ENCODE data around the gene DIDO1.

The DIDO1 gene

DNA sequence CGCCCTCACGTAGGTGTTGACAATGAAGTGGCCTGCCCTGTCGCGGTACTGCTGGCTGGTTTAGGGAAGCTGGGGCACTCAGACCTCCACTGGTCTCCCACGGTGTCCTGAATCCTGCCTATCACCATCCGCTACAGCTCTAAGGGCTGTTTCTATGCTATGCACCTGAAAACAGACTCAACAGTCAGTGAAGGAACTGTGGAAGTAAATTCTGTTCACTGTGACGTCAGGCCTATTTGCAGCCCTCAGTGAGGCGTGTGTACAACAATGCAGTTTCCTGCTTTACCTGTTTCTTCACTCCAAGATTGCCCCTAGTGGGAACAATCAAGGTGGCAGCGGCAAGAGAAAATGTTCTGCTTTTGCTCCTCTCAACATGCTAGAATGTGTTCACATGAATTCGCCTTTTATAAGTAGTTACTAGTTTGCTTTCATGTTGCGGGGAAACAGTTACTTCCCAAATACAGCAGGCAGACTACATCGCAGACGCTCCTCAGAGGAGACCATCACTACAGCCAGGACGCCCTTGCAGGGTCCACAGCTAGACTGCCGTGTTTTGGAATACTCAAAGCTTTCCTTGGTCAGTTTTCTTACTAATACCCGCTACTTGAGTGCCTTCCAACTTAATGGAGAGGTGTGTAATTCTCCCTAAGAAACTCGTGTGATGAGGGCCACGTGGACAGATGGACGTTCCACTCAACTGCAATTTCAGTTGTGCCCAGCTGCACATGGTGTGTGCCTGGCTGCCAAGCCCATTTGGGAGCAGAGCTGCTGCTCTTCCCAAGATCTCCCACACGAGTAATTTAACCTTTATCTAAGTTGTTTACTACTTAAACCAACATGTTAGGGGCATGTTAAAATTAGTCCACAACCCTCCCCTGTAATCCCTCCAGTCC, 25.4 kb downstream of the DIDO1 start:
- H3K36me3 ChIP-seq (ENCODE audit: control insufficient read depth, insufficient read depth, low read length) = peaks cover 43% of the 10 kb centered on the region
- no peaks in the 10 kb centered on the region for H3K9me3 ChIP-seq (ENCODE audit: control insufficient read depth, low read length)
- peaks cover 18% of the 10 kb centered on the region for H3K4me1 ChIP-seq (ENCODE audit: control insufficient read depth, insufficient read depth, low read length, poor library complexity, severe bottlenecking)
- no peak overlapping the region for H3K27ac ChIP-seq (ENCODE audit: insufficient read depth, low read length, poor library complexity, severe bottlenecking)
- H3K27me3 ChIP-seq (replicated peaks; ENCODE audit: control insufficient read depth, insufficient read depth, low read length, poor library complexity, severe bottlenecking) = no peaks in the 10 kb centered on the region
- no peak for DNase-seq
- no peak overlapping the region for H3K4me3 ChIP-seq (ENCODE audit: insufficient read depth, low read depth, low read length, poor library complexity, severe bottlenecking)

DNA sequence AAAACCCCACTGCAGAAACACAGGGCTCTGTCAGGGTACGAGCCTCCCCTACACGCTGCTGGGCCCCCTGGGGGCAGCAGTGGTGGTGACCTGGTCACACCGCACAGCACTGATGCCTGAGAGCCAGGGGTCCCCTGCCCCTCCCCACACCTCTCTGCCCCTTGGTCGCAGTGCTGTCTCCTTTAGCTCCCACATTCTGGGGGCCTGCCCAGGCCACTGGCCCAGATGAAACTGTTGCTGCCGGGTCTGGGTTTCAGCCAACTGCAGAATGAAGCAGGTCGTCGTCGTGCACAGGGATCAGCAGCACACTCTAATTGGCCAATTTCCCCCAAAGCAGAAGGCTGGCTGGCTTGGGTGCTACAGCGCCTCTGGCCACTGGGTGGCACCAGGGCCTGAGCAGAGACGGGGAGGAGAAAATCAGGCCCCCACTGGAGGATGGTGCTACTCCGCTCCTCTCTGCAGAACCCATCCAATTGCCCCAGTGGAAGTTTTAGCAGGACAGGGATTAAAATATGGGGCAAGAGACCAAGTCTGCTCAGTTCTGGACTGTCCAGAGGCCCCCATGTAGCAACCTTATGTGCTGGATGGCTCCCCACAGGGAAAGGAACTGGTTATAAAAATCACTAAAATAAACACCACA, 26.1 kb downstream of the DIDO1 start:
- Histone ChIP-seq H3K36me3 (ENCODE audit: control insufficient read depth, insufficient read depth, low read length) (peaks cover 43% of the 10 kb centered on the region), H3K9me3 (ENCODE audit: control insufficient read depth, low read length) (no peaks in the 10 kb centered on the region), H3K27ac (ENCODE audit: insufficient read depth, low read length, poor library complexity, severe bottlenecking) (no peak overlapping the region), H3K27me3 (replicated peaks; ENCODE audit: control insufficient read depth, insufficient read depth, low read length, poor library complexity, severe bottlenecking) (no peaks in the 10 kb centered on the region), H3K4me1 (ENCODE audit: control insufficient read depth, insufficient read depth, low read length, poor library complexity, severe bottlenecking) (peaks cover 18% of the 10 kb centered on the region), H3K4me3 (ENCODE audit: insufficient read depth, low read depth, low read length, poor library complexity, severe bottlenecking) (no peak overlapping the region)
- DNase-seq = peak; percentile 52 to 65 (median 60)

DNA sequence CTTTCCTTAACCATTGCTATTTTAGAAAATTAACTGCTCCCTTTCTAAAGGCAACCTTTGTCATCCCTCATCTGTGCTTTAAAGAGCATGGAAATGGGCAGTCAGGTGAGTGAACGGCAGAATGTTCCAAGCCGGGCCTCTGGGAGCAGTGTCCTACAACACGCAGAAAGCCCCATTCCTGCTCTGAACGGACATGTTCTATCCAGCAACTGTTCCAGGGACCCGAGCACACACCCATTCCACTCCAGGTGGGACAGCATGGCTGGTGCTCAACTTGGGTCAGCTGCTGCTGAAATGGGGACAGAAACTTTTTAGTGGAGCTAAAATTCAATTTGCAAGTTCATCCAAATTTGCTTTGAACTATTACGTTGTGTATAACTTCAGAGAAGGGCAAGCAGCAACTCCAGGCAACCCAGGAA, 26.7 kb downstream of the DIDO1 start:
- DNase-seq = no peak
- Histone ChIP-seq H3K4me1 (ENCODE audit: control insufficient read depth, insufficient read depth, low read length, poor library complexity, severe bottlenecking) (peaks cover 18% of the 10 kb centered on the region), H3K36me3 (ENCODE audit: control insufficient read depth, insufficient read depth, low read length) (peaks cover 43% of the 10 kb centered on the region)

DNA sequence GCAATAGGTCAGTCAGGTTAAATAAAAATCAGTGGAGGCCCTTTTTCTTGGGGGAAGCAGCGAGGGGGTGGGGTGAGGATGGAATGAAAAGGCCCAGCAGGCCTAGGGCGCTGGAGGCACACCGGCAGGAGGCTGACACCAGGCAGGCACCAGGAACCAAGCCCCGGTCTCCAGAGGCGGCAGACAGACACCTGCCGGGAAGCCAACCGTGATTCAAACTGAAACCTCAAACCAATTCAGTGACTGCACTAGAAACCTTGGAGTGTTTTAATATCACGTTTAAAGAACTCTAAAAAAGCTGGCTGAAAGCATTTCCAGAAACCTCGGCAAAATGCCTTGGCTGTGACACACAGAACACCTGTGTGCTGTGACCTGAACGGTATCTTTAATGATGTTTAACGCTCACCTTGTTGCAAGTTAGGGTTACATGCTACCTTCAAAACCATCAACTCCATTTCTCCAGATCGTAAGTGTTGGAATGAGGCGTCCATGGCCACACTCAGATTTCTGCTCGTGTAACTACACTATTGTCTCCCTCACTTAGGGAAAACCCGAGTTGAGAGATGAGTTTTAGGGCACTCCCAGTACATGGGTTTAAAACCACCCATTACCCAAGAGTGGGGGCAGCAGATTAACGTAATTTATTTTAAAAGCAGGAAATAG, 27.2 kb downstream of the DIDO1 start:
- Histone ChIP-seq H3K27me3 (replicated peaks; ENCODE audit: control insufficient read depth, insufficient read depth, low read length, poor library complexity, severe bottlenecking) (no peaks in the 10 kb centered on the region), H3K9me3 (ENCODE audit: control insufficient read depth, low read length) (no peaks in the 10 kb centered on the region), H3K27ac (ENCODE audit: insufficient read depth, low read length, poor library complexity, severe bottlenecking) (no peak overlapping the region), H3K4me1 (ENCODE audit: control insufficient read depth, insufficient read depth, low read length, poor library complexity, severe bottlenecking) (peaks cover 18% of the 10 kb centered on the region), H3K4me3 (ENCODE audit: insufficient read depth, low read depth, low read length, poor library complexity, severe bottlenecking) (no peak overlapping the region), H3K36me3 (ENCODE audit: control insufficient read depth, insufficient read depth, low read length) (peaks cover 45% of the 10 kb centered on the region)
- DNase-seq = no peak

More for the DNA sequence above, 26.7 kb downstream of the DIDO1 start:
- Histone ChIP-seq H3K9me3 (ENCODE audit: control insufficient read depth, low read length) (no peaks in the 10 kb centered on the region), H3K27ac (ENCODE audit: insufficient read depth, low read length, poor library complexity, severe bottlenecking) (no peak overlapping the region), H3K4me3 (ENCODE audit: insufficient read depth, low read depth, low read length, poor library complexity, severe bottlenecking) (no peak overlapping the region), H3K27me3 (replicated peaks; ENCODE audit: control insufficient read depth, insufficient read depth, low read length, poor library complexity, severe bottlenecking) (no peaks in the 10 kb centered on the region)

DNA sequence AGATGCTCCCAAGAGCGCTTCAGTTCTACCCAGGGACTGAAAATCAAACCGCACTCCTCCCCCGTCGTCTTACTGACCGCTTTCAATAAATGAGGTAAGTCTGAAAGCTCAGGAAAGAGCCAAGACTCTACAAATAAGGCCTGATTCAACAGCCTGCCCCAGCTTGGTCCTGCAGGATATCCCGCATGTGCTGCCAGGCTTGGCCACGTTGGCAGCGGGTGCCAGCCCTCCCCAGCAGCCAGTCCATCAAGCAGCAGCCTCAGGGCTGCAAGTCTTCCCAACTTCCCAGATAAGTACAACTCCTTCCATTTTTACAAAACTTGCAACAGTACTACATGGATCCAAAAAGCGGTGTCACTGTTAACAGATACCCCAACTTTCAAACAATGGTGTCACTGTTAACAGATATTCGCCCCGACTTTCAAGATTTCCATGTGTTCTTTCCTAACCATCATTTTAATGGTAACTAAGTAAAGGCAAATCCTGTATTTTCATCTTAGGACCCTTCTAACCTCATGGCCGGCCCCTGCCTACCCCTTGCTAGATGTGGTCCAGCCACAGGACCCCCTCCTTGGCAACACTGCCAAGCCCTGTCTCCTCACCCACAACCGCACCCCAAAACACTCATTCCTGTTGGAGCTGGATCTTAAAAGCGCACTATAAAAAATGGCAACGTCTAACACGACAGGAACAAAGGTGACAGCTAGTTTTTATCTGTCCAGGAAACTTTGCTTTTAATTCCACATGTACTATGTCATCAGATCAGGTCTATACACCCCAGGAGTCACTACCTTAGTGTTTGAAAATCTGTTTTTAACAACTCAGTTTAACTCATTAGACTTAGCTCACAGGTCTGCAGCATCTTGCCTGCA, 28.0 kb downstream of the DIDO1 start:
- Histone ChIP-seq H3K9me3 (ENCODE audit: control insufficient read depth, low read length) (no peaks in the 10 kb centered on the region), H3K36me3 (ENCODE audit: control insufficient read depth, insufficient read depth, low read length) (peaks cover 46% of the 10 kb centered on the region), H3K27ac (ENCODE audit: insufficient read depth, low read length, poor library complexity, severe bottlenecking) (no peak overlapping the region), H3K4me3 (ENCODE audit: insufficient read depth, low read depth, low read length, poor library complexity, severe bottlenecking) (no peak overlapping the region), H3K27me3 (replicated peaks; ENCODE audit: control insufficient read depth, insufficient read depth, low read length, poor library complexity, severe bottlenecking) (no peaks in the 10 kb centered on the region), H3K4me1 (ENCODE audit: control insufficient read depth, insufficient read depth, low read length, poor library complexity, severe bottlenecking) (peaks cover 18% of the 10 kb centered on the region)
- no peak for DNase-seq

DNA sequence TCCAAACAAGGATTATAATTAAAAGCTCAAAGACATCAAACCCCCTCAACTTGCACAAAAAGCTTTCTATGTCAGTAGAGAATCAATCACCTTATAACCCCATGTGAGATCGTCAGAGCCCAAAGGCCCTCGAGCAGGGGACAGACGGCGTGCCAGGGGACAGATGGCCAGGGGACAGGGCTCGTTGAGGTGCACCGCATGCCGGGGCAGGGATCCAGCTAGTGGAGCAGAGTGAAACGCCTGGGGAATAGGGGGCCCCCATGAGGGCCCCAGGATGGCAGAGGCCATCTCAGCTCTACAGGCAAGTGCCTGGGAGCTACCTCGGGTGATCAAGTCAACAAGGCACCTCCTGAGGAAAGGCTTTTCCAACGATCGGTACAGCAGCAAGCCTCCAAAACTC, 28.6 kb downstream of the DIDO1 start:
- H3K4me1 ChIP-seq (ENCODE audit: control insufficient read depth, insufficient read depth, low read length, poor library complexity, severe bottlenecking) = peaks cover 18% of the 10 kb centered on the region
- no peaks in the 10 kb centered on the region for H3K9me3 ChIP-seq (ENCODE audit: control insufficient read depth, low read length)
- H3K27ac ChIP-seq (ENCODE audit: insufficient read depth, low read length, poor library complexity, severe bottlenecking) = no peak overlapping the region
- DNase-seq = no peak
- H3K36me3 ChIP-seq (ENCODE audit: control insufficient read depth, insufficient read depth, low read length) = peaks cover 46% of the 10 kb centered on the region
- no peak overlapping the region for H3K4me3 ChIP-seq (ENCODE audit: insufficient read depth, low read depth, low read length, poor library complexity, severe bottlenecking)
- no peaks in the 10 kb centered on the region for H3K27me3 ChIP-seq (replicated peaks; ENCODE audit: control insufficient read depth, insufficient read depth, low read length, poor library complexity, severe bottlenecking)

DNA sequence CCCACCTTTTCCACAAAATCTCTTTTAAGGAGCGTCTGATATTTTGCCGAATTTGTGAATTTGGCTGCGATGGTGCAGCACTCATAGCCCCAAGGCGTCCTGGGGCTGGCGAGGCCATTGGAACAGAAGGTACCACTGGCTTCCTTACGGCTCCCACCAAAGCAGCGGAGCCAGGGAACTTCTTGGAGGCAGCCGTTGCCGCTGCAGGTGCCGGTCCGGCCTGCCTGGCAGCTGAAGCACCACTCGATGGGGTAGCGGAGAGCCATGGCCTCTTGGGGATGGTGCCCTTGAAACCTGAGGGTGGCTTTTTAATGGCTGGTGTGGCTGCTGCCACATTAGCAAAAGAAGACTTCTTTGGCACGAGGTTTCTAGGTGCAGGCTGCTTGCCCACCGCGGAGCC, 29.8 kb downstream of the DIDO1 start:
- Histone ChIP-seq H3K27me3 (replicated peaks; ENCODE audit: control insufficient read depth, insufficient read depth, low read length, poor library complexity, severe bottlenecking) (no peaks in the 10 kb centered on the region), H3K27ac (ENCODE audit: insufficient read depth, low read length, poor library complexity, severe bottlenecking) (no peak overlapping the region), H3K4me3 (ENCODE audit: insufficient read depth, low read depth, low read length, poor library complexity, severe bottlenecking) (no peak overlapping the region), H3K4me1 (ENCODE audit: control insufficient read depth, insufficient read depth, low read length, poor library complexity, severe bottlenecking) (peaks cover 18% of the 10 kb centered on the region), H3K9me3 (ENCODE audit: control insufficient read depth, low read length) (no peaks in the 10 kb centered on the region), H3K36me3 (ENCODE audit: control insufficient read depth, insufficient read depth, low read length) (peaks cover 46% of the 10 kb centered on the region)
- DNase-seq = no peak

DNA sequence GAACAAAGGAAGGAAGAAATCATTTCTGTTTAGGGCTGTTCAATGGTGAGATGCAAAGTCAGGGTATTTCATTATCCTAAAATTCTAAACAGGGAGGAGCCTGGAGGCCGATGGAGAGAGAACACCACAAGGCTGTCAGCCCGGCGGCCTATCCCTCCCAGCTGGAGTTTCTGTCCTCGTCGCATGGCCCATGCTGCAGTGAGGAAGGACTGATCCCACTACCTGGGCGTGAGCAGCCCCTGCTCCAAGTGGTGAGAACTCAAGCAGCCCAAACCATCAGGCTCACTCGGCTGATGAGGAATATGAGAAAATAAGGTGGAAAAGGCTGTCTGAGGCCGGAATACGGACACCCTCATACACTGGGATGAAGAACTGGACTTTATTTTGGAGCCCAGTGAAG, 30.8 kb downstream of the DIDO1 start:
- Histone ChIP-seq H3K9me3 (ENCODE audit: control insufficient read depth, low read length) (no peaks in the 10 kb centered on the region), H3K27ac (ENCODE audit: insufficient read depth, low read length, poor library complexity, severe bottlenecking) (no peak overlapping the region), H3K36me3 (ENCODE audit: control insufficient read depth, insufficient read depth, low read length) (peaks cover 54% of the 10 kb centered on the region), H3K27me3 (replicated peaks; ENCODE audit: control insufficient read depth, insufficient read depth, low read length, poor library complexity, severe bottlenecking) (no peaks in the 10 kb centered on the region), H3K4me3 (ENCODE audit: insufficient read depth, low read depth, low read length, poor library complexity, severe bottlenecking) (no peak overlapping the region), H3K4me1 (ENCODE audit: control insufficient read depth, insufficient read depth, low read length, poor library complexity, severe bottlenecking) (peaks cover 22% of the 10 kb centered on the region)
- DNase-seq = no peak

DNA sequence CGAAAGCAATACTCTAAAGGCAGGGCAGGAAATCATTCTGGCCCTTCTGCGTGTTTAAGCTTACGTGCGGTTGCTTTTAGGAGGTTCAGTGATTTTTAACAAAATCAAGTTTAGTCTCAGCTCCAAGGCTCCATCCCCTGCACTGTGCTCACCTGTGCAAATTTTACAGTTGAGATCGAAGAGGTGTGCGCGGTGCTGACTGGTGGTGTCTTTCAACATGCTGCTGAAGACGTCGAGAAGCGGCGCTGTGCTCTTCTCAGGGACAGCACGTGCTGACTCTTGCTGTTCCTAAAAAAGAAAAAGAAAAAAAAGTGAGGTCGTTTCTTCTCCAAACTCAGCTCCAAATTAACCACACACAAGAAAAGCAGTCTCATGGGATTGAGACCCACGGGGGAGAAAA, 32.0 kb downstream of the DIDO1 start:
- Histone ChIP-seq H3K9me3 (ENCODE audit: control insufficient read depth, low read length) (no peaks in the 10 kb centered on the region), H3K27me3 (replicated peaks; ENCODE audit: control insufficient read depth, insufficient read depth, low read length, poor library complexity, severe bottlenecking) (no peaks in the 10 kb centered on the region), H3K4me3 (ENCODE audit: insufficient read depth, low read depth, low read length, poor library complexity, severe bottlenecking) (no peak overlapping the region), H3K27ac (ENCODE audit: insufficient read depth, low read length, poor library complexity, severe bottlenecking) (no peak overlapping the region), H3K4me1 (ENCODE audit: control insufficient read depth, insufficient read depth, low read length, poor library complexity, severe bottlenecking) (peaks cover 11% of the 10 kb centered on the region), H3K36me3 (ENCODE audit: control insufficient read depth, insufficient read depth, low read length) (peaks cover 67% of the 10 kb centered on the region)
- DNase-seq = no peak

All from effector memory CD4-positive, alpha-beta T cell (primary cell).